ENCODE results near the gene CROCC2.

Gene CROCC2

DNA sequence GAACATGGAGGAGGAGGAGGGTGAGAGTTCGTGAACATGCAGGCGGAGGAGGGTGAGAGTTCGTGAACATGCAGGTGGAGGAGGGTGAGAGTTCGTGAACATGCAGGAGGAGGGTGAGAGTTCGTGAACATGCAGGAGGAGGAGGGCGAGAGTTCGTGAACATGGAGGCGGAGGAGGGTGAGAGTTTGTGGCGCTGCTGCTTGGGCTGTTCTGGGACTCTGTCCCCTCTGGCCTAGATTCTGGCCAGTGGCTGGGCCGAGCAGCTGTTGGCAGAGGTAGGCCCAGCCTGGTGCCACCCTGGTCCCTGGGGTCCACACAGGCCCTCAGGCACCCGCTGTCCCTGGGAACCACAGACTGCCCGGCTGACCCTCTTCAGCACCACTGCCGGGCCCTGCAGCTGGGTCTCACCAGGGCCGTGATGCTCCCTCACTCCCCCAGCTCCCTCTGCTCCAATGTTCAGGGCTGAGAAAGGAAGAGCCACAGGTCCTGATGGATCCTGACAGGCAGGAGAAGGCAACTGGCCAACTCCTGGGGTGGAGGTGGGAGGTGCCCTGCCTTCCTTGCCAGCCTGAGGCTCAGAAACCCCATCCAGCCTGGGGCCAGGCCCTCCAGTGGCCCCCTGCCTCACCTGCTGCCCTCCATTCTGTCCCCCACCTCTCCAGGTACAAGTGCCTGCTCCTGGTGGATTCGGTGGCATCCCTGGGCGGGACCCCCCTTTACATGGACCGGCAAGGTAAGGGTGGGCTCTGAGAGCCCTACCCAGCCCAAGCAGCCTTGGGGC is 33.6 kb upstream of the CROCC2 start:
- TF ChIP-seq, protein P1, sequence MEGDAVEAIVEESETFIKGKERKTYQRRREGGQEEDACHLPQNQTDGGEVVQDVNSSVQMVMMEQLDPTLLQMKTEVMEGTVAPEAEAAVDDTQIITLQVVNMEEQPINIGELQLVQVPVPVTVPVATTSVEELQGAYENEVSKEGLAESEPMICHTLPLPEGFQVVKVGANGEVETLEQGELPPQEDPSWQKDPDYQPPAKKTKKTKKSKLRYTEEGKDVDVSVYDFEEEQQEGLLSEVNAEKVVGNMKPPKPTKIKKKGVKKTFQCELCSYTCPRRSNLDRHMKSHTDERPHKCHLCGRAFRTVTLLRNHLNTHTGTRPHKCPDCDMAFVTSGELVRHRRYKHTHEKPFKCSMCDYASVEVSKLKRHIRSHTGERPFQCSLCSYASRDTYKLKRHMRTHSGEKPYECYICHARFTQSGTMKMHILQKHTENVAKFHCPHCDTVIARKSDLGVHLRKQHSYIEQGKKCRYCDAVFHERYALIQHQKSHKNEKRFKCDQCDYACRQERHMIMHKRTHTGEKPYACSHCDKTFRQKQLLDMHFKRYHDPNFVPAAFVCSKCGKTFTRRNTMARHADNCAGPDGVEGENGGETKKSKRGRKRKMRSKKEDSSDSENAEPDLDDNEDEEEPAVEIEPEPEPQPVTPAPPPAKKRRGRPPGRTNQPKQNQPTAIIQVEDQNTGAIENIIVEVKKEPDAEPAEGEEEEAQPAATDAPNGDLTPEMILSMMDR (IDR thresholded peaks at IDR 0.05; ENCODE audit: low read depth, low read length) = no peak
- in situ Hi-C loops (cut with HindIII; ENCODE audit: low sequenced_read_pairs) = no loop called here

DNA sequence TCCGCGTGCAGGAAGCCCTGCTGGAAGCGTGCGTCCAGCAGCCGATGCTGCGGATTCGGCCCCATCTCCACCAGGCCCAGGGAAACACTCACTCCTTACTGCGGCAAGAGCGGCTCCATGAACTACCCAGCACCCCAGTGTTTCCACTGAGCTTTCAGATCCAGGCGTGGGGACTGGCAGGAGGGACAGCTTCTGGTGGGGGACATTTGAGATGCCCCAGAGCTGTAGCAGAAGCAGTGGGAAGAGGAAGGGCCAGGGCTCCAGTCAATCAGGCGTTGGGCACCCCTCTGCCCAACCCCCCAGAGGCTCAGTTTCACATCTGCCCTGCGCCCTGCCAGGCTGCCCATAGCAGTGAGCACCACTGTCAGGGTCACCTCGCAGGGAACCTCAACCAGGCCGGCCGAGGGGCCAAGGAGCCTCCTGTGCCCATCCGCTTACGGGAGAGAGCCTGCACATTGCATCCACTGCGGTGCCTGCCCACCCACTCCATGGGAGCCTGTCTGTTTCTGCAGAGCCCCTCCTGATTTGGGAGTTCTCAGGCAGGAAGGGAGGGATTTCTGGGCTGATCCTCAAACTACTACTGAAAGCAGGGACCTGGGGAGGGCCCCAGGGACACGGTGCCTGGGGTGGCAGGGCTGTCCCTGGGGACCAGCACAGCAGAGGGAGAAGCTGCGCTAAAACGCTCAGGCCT is 32.9 kb upstream of the CROCC2 start:
- in situ Hi-C loops (cut with HindIII; ENCODE audit: low sequenced_read_pairs) = no loop called here
- no peak for DNase-seq (ENCODE audit: low read depth, low spot score)
- H3K4me3 ChIP-seq (ENCODE audit: low read depth, low read length) = no peak overlapping the region
- TF ChIP-seq, protein P1 (IDR thresholded peaks at IDR 0.05; ENCODE audit: low read depth, low read length) = no peak

More for the DNA sequence above, 33.6 kb upstream of the CROCC2 start:
- no peak overlapping the region for H3K4me3 ChIP-seq (ENCODE audit: low read depth, low read length)
- DNase-seq (ENCODE audit: low read depth, low spot score) = no peak

DNA sequence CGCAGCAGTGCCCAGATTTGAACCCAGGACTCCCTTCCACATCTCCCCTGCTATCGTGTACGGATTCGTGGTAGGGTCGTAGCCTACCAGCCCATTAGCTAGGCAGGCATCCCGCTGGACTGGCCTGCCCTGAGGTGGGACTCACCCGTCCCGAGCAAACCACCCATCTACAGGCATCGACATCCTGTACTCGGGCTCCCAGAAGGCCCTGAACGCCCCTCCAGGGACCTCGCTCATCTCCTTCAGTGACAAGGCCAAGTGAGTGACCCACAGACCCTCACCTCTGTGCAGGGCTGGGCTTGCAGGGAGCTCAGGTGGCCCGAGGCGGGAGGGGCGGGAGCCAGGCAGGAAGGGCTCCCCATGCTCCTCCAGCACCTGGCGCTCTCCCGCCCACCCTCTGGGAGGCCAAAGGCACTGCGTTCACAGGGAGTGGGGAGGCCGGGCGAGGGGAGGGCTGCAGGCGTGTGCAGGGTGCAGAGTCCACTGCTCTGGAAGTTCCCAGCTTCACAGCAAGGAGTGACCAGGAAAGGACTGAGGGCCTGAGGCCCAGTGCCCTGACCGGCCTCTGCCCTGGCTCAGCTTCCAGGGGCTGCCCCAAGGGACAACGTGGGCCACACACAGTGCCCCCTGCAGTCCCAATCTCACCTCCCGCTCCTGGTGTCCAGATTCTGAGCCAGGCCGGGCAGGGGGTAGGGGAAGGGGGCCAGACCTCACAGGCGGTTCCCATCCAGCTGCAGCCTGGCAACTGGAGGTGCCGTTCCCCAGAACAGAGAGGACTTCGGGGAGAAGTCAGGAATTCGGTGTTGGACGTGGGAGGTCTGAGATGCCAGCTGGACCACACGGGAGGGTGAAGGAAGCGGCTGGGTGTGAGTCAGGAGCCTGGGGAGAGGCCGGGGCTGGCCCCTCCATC is 32.1 kb upstream of the CROCC2 start:
- TF ChIP-seq, protein P1 (IDR thresholded peaks at IDR 0.05; ENCODE audit: low read depth, low read length) = no peak
- in situ Hi-C loops (cut with HindIII; ENCODE audit: low sequenced_read_pairs) = no loop called here
- no peak for DNase-seq (ENCODE audit: low read depth, low spot score)
- H3K4me3 ChIP-seq (ENCODE audit: low read depth, low read length) = no peak overlapping the region

DNA sequence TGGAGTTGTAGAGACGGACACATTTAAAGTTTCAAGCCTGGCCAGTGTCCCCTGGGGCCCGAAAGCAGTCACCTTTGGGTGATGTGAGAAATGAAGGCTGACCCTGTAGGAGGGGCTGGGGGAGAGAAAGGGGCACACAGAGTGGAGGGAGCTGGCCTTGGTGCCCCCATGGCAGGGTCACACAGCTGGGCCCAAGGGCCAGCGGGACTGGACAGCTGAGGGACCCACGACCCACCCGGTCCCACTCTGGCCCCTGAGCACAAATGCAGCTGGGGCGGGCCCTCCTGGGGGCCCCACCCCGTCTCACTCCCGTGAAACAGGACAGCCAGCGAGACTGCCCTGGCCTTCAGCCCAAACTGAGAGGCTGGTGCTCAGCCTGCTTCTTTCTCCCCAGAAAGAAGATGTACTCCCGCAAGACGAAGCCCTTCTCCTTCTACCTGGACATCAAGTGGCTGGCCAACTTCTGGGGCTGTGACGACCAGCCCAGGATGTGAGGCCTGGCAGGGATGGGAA is 31.4 kb upstream of the CROCC2 start:
- DNase-seq (ENCODE audit: low read depth, low spot score) = no peak
- in situ Hi-C loops (cut with HindIII; ENCODE audit: low sequenced_read_pairs) = no loop called here
- no peak overlapping the region for H3K4me3 ChIP-seq (ENCODE audit: low read depth, low read length)
- TF ChIP-seq, protein P1 (IDR thresholded peaks at IDR 0.05; ENCODE audit: low read depth, low read length) = no peak

DNA sequence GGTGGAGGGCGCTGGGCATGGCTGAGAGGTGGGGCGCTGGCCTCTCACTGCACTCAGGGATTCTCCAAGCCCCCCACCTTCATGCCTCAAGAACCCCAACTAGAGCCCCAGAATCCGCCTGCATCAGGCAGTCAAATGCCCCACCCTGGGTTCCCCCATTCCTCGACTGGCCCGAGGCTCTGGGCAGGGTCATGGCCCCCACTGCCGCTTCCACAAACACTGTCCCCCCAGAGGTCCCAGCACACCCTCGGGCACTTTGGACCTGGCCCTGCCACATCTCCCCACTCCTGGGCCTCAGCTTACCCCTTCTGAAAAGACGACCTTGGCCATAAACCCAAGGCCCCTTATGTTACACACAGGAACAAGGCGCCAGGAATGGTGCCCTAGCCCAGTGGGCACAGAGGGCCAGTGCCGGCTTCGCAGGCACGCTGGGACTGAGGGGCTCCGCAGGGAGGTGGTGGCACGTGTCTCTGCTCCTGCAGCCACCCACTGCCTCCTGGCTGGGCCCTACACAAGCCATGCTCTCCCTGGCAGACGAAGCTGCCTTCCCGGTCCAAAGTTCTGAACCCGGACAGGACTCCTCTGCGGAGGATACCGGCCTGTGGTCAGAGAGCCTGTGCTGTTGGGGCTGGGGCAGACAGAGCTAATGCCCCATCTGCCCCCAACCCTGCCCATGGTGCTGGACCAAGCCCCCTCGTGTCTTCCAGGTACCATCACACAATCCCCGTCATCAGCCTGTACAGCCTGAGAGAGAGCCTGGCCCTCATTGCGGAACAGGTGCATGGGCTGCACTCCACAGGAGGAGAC is 30.7 kb upstream of the CROCC2 start:
- DNase-seq (ENCODE audit: low read depth, low spot score) = no peak
- no peak overlapping the region for H3K4me3 ChIP-seq (ENCODE audit: low read depth, low read length)
- TF ChIP-seq, protein P1 (IDR thresholded peaks at IDR 0.05; ENCODE audit: low read depth, low read length) = no peak
- in situ Hi-C loops (cut with HindIII; ENCODE audit: low sequenced_read_pairs) = no loop called here
